ENCODE results near the gene TEX22.

TEX22 gene

DNA sequence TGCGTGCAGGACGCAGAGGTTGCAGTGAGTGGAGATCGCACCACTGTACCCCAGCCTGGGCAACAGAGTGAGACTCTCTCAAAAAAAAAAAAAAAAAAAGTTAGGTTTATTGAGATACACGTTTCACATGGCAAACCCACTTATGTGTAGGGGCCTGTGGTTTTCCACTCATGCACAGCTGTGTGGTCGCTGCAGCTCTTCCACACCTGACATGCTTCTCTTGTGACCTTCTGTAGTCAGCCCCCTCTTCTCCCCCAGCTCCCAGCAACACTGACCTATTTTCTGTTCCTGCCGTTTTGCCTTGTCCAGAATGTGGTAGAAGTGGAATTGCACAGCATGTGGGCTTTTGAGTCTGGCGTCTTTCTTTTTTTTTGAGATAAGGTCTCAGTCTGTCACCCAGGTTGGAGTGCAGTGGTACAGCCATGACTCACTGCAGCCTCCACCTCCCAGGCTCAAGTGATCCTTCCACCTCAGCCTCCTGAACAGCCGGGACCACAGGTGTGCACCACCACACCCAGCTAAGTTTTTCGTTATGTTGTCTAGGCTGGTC lies 29.7 kb downstream of the TEX22 start:
- DNase-seq (ENCODE audit: low spot score) = no peak
- TF ChIP-seq, protein P1, sequence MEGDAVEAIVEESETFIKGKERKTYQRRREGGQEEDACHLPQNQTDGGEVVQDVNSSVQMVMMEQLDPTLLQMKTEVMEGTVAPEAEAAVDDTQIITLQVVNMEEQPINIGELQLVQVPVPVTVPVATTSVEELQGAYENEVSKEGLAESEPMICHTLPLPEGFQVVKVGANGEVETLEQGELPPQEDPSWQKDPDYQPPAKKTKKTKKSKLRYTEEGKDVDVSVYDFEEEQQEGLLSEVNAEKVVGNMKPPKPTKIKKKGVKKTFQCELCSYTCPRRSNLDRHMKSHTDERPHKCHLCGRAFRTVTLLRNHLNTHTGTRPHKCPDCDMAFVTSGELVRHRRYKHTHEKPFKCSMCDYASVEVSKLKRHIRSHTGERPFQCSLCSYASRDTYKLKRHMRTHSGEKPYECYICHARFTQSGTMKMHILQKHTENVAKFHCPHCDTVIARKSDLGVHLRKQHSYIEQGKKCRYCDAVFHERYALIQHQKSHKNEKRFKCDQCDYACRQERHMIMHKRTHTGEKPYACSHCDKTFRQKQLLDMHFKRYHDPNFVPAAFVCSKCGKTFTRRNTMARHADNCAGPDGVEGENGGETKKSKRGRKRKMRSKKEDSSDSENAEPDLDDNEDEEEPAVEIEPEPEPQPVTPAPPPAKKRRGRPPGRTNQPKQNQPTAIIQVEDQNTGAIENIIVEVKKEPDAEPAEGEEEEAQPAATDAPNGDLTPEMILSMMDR (IDR thresholded peaks at IDR 0.05; ENCODE audit: extremely low read depth, missing control alignments) = no peak

DNA sequence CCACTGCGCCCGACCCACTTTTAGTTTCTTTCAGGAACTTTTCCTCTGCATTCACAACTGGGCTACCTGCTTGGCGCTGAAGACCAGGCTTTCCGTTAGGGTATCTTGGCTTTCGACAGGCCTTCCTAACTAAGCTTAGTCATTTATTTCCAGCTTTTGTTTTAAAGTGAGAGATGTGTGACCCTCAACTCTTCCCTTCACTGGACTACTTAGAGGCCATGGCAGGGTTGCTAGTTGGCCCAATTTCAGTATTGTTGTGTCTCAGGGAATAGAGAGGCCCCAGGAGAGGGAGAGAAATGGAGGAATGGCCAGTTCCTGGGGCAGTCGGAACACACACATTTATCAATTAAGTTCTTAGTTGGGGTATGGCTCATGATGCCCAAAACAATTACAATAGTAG lies 31.7 kb downstream of the TEX22 start:
- DNase-seq (ENCODE audit: low spot score) = no peak
- TF ChIP-seq, protein P1 (IDR thresholded peaks at IDR 0.05; ENCODE audit: extremely low read depth, missing control alignments) = no peak

DNA sequence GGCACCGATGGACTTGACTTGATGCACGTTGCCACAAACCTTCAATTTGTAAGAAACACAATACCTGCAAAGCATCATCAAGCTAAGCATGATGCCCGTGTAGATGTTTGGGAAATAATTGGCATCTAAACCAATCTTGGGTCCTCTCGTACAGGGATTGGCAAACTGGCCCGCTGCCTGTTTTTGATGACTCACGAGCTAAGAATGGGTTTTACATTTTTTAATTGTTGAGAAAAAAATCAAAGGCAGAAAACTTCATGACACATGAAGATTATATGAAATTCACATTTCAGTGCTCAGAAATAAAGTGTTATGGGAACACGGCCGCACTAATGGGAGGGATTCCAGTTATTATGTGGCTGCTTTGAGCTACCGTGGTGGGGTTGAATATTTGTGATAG lies 32.2 kb downstream of the TEX22 start:
- no peak for DNase-seq (ENCODE audit: low spot score)
- TF ChIP-seq, protein P1 (IDR thresholded peaks at IDR 0.05; ENCODE audit: extremely low read depth, missing control alignments) = no peak

DNA sequence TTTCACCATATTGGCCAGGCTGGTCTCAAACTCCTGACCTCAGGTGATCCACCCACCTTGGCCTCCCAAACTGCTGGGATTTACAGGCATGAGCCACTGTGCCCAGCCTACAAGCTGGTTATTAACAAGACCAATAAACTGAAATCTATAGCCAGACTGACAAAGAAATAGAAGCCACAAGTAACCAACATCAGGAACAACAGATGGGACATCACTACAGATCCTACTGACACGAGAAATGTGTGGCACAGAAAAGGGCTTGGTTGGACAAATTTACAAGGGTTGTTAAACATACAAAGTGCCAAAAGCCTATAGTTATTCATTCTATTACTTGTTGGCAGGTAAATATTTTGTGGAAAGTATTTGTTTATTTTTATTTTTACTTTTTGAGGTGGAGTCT lies 32.9 kb downstream of the TEX22 start:
- DNase-seq (ENCODE audit: low spot score) = no peak
- TF ChIP-seq, protein P1 (IDR thresholded peaks at IDR 0.05; ENCODE audit: extremely low read depth, missing control alignments) = no peak

DNA sequence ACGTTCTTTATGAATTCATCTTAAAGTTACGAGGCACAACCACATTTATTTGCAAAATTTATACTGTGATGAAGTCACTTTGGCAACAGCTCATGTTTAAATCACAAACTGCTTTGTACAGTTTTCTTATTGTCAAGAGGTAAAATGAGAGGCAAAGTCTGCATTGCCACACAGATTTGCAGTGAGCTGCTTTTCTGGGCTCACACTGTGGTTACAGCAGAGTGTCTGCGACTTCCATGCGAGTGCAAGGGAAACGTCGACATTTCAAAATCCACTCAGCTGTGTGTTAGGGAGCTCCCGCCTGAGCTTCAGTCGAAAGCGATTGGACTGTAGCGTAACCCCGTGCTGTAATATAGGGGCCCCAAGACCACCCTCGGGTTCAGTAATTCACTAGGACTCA lies 34.3 kb downstream of the TEX22 start:
- DNase-seq (ENCODE audit: low spot score) = no peak
- TF ChIP-seq, protein P1 (IDR thresholded peaks at IDR 0.05; ENCODE audit: extremely low read depth, missing control alignments) = no peak

DNA sequence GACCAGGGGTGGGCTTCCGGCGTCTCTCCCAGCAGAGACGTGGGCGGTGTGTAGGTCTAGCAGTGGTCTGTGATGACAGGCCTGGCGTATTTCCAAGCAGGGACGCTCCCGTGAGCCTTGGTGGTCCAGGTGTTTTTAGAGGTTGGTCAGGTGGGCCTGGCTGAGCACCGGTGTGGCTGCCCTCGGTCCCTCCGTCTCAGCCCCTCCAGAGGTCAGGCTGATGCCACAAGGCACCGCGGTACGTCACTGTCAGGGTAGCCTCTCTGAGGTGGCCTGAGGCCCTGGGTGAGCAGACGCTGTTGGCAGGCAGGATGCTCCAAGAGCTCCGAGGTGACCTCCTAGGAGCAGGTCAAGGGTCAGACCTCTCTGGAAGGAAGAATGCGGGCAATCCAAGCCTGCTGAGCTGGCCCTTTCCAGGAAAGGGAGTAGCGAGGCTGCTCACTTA lies 34.8 kb downstream of the TEX22 start:
- DNase-seq (ENCODE audit: low spot score) = no peak
- TF ChIP-seq, protein P1 (IDR thresholded peaks at IDR 0.05; ENCODE audit: extremely low read depth, missing control alignments) = no peak

DNA sequence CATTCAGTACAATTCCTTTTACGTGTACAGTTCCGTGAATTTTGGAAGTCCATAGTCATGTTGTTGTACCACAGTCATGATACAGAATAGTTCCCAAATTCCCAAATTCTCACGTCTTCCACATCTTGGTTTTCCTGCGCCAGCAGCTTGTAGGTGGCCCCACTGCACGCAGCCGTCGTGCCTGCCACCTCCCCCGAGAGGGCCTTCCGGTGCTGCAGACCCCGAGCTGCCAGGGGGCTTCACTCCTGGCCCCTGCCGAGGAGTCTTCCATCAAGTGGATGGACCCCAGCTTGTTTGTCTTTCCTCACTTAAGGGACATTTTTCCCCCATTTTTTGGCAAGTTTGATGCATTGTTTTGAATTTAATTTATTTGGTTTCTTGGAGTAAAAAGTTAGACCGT lies 38.1 kb downstream of the TEX22 start:
- TF ChIP-seq, protein P1 (IDR thresholded peaks at IDR 0.05; ENCODE audit: extremely low read depth, missing control alignments) = no peak
- DNase-seq (ENCODE audit: low spot score) = no peak
